Activated CD8-positive, alpha-beta memory T cell treated with anti-CD3 and anti-CD28 coated beads, Interleukin-2, amount 10 ng/mL, durations not matched to agents 7 days and 5 days (primary cell): ENCODE results near the gene SEMA4G. TPM values are rescaled to one million over a fixed set of nuclear protein-coding genes. Genes with fewer than 3 reads are reported as not detected.

Source experiments
- ATAC-seq: fragments of 150-1000 bp; cut with Tn5 transposase; one replicate; pipeline ENCODE4 v1.10.0; 2021; ENCODE audit warnings: moderate library complexity
- CTCF ChIA-PET: fragments of 350-600 bp; sonication (Branson Sonifier 250); formaldehyde crosslinking; loops from one replicate; lab custom pipeline; 2021; ENCODE audit warnings: antibody characterized with exemption; lab: Charles Lee
- DNase-seq: peaks from one replicate; pipeline ENCODE4 v3.0.0-alpha.2; 2020
- H3K27ac Mint-ChIP-seq: one replicate; pipeline ENCODE4 v1.8.0; 2021; ENCODE audit warnings: mild to moderate bottlenecking, mixed read lengths
- H3K27me3 Mint-ChIP-seq: one replicate; pipeline ENCODE4 v1.8.0; 2021; ENCODE audit warnings: mixed read lengths
- H3K36me3 Mint-ChIP-seq: one replicate; pipeline ENCODE4 v1.8.0; 2021; ENCODE audit warnings: mild to moderate bottlenecking, mixed read lengths
- H3K4me1 Mint-ChIP-seq: one replicate; pipeline ENCODE4 v1.8.0; 2021; ENCODE audit warnings: mixed read lengths
- H3K4me3 Mint-ChIP-seq: one replicate; pipeline ENCODE4 v1.8.0; 2021; ENCODE audit warnings: mild to moderate bottlenecking, moderate library complexity, mixed read lengths
- H3K9me3 Mint-ChIP-seq: one replicate; pipeline ENCODE4 v1.8.0; 2022; ENCODE audit warnings: low read depth, mixed read lengths
- total RNA-seq, 2 experiments: library from RNA; stranded (reverse); gene quantifications; one replicate each; pipeline ENCODE4 v1.2.3, GENCODE V29; 2021

SEMA4G gene, protein sequence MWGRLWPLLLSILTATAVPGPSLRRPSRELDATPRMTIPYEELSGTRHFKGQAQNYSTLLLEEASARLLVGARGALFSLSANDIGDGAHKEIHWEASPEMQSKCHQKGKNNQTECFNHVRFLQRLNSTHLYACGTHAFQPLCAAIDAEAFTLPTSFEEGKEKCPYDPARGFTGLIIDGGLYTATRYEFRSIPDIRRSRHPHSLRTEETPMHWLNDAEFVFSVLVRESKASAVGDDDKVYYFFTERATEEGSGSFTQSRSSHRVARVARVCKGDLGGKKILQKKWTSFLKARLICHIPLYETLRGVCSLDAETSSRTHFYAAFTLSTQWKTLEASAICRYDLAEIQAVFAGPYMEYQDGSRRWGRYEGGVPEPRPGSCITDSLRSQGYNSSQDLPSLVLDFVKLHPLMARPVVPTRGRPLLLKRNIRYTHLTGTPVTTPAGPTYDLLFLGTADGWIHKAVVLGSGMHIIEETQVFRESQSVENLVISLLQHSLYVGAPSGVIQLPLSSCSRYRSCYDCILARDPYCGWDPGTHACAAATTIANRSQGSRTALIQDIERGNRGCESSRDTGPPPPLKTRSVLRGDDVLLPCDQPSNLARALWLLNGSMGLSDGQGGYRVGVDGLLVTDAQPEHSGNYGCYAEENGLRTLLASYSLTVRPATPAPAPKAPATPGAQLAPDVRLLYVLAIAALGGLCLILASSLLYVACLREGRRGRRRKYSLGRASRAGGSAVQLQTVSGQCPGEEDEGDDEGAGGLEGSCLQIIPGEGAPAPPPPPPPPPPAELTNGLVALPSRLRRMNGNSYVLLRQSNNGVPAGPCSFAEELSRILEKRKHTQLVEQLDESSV
- total RNA-seq = under 1 TPM; 0.26 to 0.45 TPM

DNA sequence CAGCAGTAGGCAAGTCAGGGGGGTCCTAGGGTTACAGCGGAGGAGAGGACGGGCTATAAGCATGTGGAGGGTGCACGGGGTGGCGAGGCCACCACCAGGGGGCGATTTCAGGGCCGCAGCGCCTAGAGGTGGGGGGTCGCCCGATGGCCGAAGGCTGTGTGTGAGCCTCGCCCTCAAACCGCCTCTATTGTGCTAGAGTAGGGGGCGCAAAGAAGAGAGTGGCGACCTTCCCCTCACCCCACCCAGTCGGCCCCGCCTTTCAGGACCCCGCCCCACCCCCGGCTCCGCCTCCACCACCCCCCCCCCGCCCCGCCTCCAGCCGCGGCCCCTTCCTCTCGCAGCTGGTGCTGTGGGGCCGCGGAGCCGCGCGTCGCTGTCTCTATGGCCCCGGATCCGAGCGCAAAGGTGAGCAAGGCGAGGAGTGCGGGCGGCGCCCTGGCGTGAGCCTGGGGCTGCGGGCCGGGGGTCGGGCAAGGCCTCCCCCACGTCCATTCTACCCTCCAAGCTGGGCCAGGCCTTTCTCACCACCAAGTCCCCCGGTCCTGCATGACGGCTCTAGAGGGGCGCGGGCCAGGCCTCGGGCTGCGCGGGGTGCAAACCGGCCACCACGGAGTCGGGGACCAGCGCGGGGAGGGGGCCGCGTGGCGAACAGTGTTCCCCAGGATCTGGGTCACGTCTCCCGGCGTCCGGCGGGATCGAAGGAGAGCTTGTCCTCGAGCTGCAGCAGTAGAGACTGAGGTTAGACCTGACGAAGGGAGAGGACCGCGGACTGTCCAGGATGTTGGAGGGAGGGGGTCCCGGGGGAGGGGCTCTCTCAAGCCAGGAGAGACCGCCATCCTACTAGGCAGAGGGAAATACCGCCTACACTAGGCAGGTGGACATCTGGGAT lies at the start of gene SEMA4G:
SEMA4G (plus strand) TSS at position 318 of the 889 bp plus-strand sequence. CDS start 3,409 bp downstream, outside the sequence.
- Mint-ChIP-seq H3K27ac (peak within 1 kb of the TSS; percentile 35), H3K4me1 (peaks cover 7% of the 10 kb centered on the region), H3K9me3 (no peaks in the 10 kb centered on the region), H3K27me3 (no peaks in the 10 kb centered on the region), H3K36me3 (no peaks in the 10 kb centered on the region), H3K4me3 (peak within 1 kb of the TSS; percentile 27)
- CTCF ChIA-PET = interaction anchor here (0.8 to 2.3 kb wide), 9 partner anchors 11 to 48 kb away, joined by 3 to 11 read pairs (median 4); partner anchors contain the start of gene MRPL43
- ATAC-seq = peak; percentile 80
- DNase-seq = no peak

DNA sequence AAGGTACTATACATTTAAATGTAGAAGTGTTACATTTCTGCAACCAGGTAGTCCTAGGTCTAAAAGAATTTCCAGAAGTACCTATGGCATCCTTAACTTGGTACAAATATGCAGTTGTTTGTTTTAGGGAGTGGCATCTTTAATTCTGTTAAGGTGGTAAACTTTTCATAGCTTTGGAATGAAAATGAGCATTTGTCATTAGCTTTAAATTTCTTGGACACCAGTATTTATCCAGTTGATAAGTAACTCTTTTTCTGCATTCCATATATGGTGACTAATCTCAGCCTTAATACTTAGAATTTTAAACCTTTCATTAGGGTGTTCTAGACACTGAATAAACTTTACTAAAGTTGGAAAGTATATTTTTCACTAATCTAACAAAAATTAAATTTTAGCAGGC lies 45.7 kb upstream of the SEMA4G start:
- CTCF ChIA-PET = interaction anchor here (1.2 to 1.4 kb wide), 2 partner anchors 11 to 74 kb away, joined by 3 to 6 read pairs; no protein-coding TSS in a partner anchor
- DNase-seq (no peak), ATAC-seq (no peak)
- Mint-ChIP-seq H3K9me3 (no peaks in the 10 kb centered on the region), H3K27ac (no peak overlapping the region), H3K4me3 (no peak overlapping the region), H3K27me3 (no peaks in the 10 kb centered on the region), H3K4me1 (peaks cover 9% of the 10 kb centered on the region), H3K36me3 (peaks cover 54% of the 10 kb centered on the region)

DNA sequence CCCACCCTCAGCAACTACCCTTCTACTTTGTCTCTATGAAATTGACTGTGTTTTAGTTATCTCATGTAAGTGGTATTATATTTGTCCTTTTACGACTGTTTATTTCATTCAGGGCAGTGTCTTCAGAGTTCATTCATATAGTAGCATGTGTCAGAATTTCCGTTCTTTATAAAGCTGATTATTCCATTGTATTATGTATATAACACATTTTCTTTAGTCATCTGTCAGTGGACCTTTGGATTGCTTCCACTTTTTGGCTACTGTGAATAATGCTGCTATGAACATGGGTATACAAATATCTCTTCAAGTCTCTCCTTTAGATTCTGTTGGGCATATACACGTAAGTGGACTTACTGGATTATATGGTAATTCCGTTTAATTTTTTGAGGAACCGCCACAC lies 42.0 kb upstream of the SEMA4G start:
- peaks cover 54% of the 10 kb centered on the region for H3K36me3 Mint-ChIP-seq
- peaks cover 18% of the 10 kb centered on the region for H3K4me1 Mint-ChIP-seq
- ATAC-seq (no peak), DNase-seq (no peak)
- no peaks in the 10 kb centered on the region for H3K9me3 Mint-ChIP-seq
- H3K4me3 Mint-ChIP-seq = no peak overlapping the region
- no peak overlapping the region for H3K27ac Mint-ChIP-seq
- no peaks in the 10 kb centered on the region for H3K27me3 Mint-ChIP-seq
- CTCF ChIA-PET = no interaction called here

DNA sequence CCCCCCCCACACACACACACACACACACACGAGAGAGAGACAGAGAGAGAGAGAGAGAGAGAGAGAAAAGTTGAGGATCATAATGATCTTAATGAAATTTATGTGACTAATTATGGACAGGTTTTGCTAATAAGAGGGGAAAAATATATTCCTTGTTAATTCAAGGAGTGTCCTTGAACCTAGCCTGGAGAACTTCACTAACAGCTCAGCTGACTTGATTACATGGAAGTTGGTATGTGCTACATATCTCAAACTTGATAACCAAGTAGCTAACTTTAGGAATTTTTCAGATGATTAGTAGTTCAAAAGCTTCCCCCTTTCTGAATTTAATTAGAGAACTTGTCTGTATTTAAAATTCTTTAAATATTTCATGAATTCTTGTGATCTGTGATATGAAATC lies 41.3 kb upstream of the SEMA4G start:
- Mint-ChIP-seq H3K27me3 (no peaks in the 10 kb centered on the region), H3K4me1 (peaks cover 18% of the 10 kb centered on the region), H3K9me3 (no peaks in the 10 kb centered on the region), H3K27ac (no peak overlapping the region), H3K4me3 (no peak overlapping the region), H3K36me3 (peaks cover 58% of the 10 kb centered on the region)
- DNase-seq (no peak), ATAC-seq (no peak)
- CTCF ChIA-PET = interaction anchor here (0.7 to 1.0 kb wide), 2 partner anchors 16 to 56 kb away, joined by 3 read pairs; no protein-coding TSS in a partner anchor

DNA sequence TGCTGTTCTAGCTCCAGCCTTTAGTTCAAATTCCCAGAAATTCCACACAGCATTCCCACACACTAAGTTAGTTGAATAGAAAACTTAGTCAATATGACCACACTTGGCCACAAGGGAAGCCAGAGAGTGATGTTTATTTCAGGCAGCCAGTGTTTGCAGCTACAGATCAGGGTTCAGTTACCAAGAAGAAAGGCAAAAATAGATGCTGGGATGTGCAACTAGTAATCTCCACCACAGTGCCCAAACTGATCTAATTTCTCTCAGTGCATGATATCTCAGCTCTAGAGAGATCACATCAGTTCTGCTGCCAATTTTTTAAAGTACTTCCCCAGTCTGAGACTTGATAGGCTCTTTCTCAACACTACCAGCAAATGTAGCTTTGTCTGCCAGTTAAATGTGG lies 38.9 kb upstream of the SEMA4G start:
- Mint-ChIP-seq H3K27ac (peak overlapping the region; percentile 60), H3K9me3 (no peaks in the 10 kb centered on the region), H3K36me3 (peaks cover 48% of the 10 kb centered on the region), H3K27me3 (no peaks in the 10 kb centered on the region), H3K4me1 (peaks cover 13% of the 10 kb centered on the region), H3K4me3 (no peak overlapping the region)
- DNase-seq (no peak), ATAC-seq (no peak)
- CTCF ChIA-PET = no interaction called here

DNA sequence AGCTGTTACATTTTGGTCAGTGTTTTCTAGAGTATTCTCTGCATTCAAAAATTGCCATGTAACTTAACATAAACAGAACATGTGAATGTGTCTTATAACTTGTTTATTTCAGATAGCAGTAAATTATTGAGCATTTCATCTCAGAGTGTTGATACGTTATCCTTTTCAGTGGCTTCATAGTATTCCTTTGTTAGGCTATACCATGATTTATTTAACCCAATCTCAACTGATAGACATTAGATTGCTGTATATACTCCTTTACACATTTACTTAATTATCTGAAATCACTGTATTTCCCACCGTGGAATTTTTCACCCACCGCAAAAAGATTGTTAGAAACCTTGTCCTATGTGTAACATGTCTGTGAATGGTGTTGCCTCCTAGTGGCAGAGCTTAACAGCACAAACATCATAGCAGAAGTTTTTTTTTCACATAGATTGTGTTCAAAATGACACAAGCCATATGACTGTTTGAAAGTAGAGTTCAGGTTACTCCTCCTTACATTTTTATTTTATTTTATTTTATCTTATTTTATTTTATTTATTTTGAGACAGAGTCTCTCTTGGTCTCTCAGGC lies 35.1 kb upstream of the SEMA4G start:
- no peak for ATAC-seq
- CTCF ChIA-PET = interaction anchor here (0.9 to 1.4 kb wide), 7 partner anchors 11 to 64 kb away, joined by 3 to 6 read pairs (median 3); no protein-coding TSS in a partner anchor
- no peak overlapping the region for H3K4me3 Mint-ChIP-seq
- no peaks in the 10 kb centered on the region for H3K27me3 Mint-ChIP-seq
- no peak for DNase-seq
- H3K27ac Mint-ChIP-seq = no peak overlapping the region
- peaks cover 9% of the 10 kb centered on the region for H3K4me1 Mint-ChIP-seq
- peaks cover 41% of the 10 kb centered on the region for H3K36me3 Mint-ChIP-seq
- no peaks in the 10 kb centered on the region for H3K9me3 Mint-ChIP-seq

DNA sequence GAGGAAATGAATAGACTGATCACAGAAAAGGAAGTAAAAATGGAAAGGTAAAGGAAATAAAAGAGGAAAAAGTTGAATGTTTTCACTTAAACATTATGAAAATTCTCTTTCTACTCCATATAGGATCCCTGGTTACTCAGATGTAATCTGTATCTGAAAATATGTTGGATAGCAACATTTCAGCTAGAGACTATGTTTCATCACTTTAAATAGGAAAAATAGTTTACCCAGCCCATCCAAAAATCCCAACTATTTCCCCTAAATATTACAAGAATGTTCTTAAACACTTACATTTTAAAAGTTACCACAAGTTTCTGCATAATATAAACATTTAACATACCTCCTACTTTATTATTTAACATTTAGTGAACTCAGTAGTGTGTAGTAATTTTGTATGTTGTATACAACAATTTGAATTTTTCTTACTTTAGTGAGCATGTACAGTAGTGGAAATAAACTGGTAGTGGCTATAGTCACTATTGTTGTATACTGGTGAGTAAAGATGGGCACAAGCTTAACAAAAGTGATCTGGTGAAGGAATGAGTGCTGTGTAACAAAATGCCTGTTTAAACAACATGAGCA lies 29.4 kb upstream of the SEMA4G start:
- Mint-ChIP-seq H3K4me3 (no peak overlapping the region), H3K4me1 (peaks cover 13% of the 10 kb centered on the region), H3K27ac (no peak overlapping the region), H3K27me3 (no peaks in the 10 kb centered on the region), H3K9me3 (no peaks in the 10 kb centered on the region), H3K36me3 (peaks cover 34% of the 10 kb centered on the region)
- CTCF ChIA-PET = no interaction called here
- DNase-seq (no peak), ATAC-seq (no peak)

DNA sequence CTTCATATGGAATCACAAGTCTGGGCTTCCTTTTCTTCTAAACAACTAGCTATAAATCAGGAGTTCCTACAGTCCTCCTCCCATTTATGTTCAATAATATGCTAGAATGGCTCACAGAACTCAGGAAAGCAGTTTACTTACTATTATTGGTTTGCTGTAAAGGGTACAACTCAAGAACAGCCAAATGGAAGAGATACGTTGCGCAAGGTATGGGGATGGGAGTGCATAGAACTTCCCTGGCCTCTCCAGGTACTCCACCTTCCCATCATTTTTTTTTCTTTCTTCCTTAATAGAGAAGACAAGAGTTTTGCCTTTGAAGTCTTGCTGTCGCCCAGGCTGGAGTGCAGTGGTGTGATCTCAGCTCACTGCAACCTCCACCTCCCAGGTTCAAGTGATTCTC lies 27.1 kb upstream of the SEMA4G start:
- Mint-ChIP-seq H3K4me3 (no peak overlapping the region), H3K4me1 (peaks cover 13% of the 10 kb centered on the region), H3K9me3 (no peaks in the 10 kb centered on the region), H3K36me3 (peaks cover 44% of the 10 kb centered on the region), H3K27ac (no peak overlapping the region), H3K27me3 (no peaks in the 10 kb centered on the region)
- DNase-seq = no peak
- ATAC-seq = no peak
- CTCF ChIA-PET = interaction anchor here (1.9 kb wide), 1 partner anchor 16 kb away, joined by 4 read pairs; no protein-coding TSS in a partner anchor

DNA sequence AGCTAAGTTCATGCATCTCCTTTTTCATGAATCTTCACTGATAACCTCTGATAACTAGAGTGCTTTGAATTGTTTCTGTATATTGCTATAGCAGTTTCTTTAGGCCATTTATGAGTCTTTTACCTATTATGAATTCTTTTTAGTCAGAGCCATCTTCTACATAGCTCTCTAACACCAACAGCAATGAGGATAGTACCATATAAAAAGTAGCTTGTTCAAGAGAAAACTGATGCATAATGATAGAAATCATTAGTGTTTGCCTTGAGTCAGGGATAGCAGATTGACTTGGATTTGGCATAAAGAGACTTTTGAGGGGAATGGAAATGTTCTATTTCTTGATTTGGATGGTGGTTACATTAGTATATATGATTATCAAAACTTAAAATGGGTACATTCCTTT lies 25.8 kb upstream of the SEMA4G start:
- CTCF ChIA-PET = interaction anchor here (1.6 to 1.9 kb wide), 4 partner anchors 15 to 152 kb away, joined by 3 to 6 read pairs (median 4); no protein-coding TSS in a partner anchor
- no peaks in the 10 kb centered on the region for H3K9me3 Mint-ChIP-seq
- DNase-seq (no peak), ATAC-seq (no peak)
- H3K4me3 Mint-ChIP-seq = no peak overlapping the region
- peaks cover 13% of the 10 kb centered on the region for H3K4me1 Mint-ChIP-seq
- H3K36me3 Mint-ChIP-seq = peaks cover 43% of the 10 kb centered on the region
- H3K27me3 Mint-ChIP-seq = no peaks in the 10 kb centered on the region
- peak overlapping the region; percentile 61 for H3K27ac Mint-ChIP-seq

DNA sequence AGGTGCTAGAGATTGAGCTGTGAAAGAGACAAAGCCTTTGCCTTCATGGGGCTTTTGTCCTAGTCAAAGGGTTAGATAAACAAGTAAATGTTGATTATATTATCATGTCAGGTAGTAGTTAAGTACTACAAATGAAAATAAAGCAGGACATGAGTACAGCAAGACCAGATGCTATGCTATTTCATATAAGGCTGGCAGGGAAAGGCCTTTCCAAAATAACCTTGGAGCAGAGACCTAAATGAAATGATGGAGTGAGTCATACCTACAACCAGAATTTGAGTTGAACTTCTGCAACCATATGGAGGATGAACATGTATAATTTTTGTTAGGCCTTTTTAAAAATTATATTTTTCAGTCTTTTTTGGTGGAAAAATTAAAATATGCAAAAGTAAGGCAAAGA lies 23.6 kb upstream of the SEMA4G start:
- DNase-seq (no peak), ATAC-seq (no peak)
- Mint-ChIP-seq H3K27ac (no peak overlapping the region), H3K27me3 (no peaks in the 10 kb centered on the region), H3K9me3 (no peaks in the 10 kb centered on the region), H3K4me1 (peaks cover 16% of the 10 kb centered on the region), H3K4me3 (no peak overlapping the region), H3K36me3 (peaks cover 41% of the 10 kb centered on the region)
- CTCF ChIA-PET = interaction anchor here (1.1 to 1.2 kb wide), 3 partner anchors 11 to 69 kb away, joined by 3 to 4 read pairs (median 3); no protein-coding TSS in a partner anchor

DNA sequence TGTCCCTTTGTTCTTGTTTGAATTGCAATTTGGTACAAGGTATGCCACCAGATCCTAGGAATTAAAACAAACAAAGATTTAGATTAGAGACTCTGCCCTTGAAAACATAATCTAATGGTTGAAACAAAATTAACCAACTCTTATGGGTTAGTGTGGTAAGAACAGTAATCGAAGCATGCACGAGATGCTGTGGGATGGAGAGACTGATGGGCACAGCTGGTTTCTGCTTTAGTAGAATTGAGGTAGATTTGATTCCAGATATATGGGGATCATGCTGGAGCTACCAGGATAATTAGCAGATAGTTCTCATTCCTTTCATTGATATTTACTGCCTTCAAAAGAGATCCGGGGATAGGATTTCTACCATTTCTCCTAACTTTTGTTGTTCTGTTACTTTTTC lies 20.4 kb upstream of the SEMA4G start:
- Mint-ChIP-seq H3K27ac (peak overlapping the region; percentile 18), H3K27me3 (no peaks in the 10 kb centered on the region), H3K4me1 (peaks cover 9% of the 10 kb centered on the region), H3K4me3 (no peak overlapping the region), H3K36me3 (peaks cover 36% of the 10 kb centered on the region), H3K9me3 (no peaks in the 10 kb centered on the region)
- no peak for DNase-seq
- no peak for ATAC-seq
- CTCF ChIA-PET = no interaction called here

DNA sequence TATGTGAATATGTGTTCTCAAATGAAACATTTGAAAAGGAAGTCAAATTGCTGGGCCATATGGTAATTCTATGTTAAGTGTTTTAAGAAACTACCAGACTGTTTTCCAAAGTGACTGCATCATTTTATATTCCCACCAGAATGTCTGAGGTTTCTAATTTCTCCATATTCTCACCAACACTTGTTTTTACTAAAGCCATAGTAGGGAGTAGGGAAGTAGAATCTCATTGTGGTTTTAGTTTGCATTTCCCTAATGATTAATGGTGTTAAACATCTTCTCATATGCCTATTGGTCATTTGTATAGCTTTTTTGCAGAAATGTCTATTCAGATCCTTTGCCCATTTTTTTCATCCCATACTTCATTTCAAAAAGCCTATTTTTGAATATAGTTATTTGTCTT lies 9.1 kb upstream of the SEMA4G start:
- DNase-seq (no peak), ATAC-seq (no peak)
- CTCF ChIA-PET = no interaction called here
- no peaks in the 10 kb centered on the region for H3K9me3 Mint-ChIP-seq
- peaks cover 7% of the 10 kb centered on the region for H3K4me1 Mint-ChIP-seq
- no peaks in the 10 kb centered on the region for H3K27me3 Mint-ChIP-seq
- no peak overlapping the region for H3K27ac Mint-ChIP-seq
- peaks cover 36% of the 10 kb centered on the region for H3K36me3 Mint-ChIP-seq
- H3K4me3 Mint-ChIP-seq = no peak overlapping the region
